Measurements from ENCODE around the gene CC2D2B.
"Not testable (repeated sequence)": the region's sequence is repeated elsewhere in the genome, so short reads cannot be mapped to it uniquely, and the experiment has no call there.

CC2D2B gene

DNA sequence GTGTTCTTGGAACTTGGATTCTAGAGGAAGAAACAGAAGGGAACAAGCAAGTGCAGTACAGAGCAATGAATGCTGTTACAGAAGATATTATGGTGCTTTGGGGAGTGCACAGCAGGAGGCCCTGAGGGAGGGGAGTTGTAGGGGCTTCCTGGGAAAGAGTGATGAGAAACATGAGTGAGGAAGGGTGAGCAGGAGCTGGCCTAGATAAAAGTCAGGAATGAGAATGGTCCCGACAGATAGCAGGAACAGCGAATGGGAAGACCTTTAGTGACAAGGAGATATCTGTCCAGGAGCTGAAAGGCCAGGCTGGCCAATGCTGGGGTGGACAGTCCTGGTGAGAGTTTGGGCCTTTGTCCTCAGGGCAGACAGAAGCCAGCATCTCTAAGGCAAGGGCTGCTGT is 115.0 kb downstream of the CC2D2B start:
- no peak for DNase-seq

DNA sequence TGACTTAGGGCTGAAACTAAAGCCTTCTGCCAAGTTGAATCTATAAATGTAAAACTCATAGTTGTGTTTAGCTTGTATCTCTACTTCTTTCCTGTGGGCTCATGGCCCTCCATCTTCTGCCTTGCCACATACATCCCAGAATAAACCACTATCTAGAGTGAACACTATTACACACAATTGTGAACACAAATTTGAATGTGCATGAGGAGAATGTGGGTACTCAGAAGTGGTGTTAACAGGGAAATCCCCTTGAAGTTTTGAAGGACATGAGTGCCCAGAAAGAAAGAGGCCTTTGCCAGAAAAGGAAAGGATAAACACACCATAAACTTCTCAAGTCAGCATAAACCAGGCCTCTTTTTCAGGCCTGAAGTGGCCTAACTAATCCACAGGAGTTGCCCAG is 115.4 kb downstream of the CC2D2B start:
- DNase-seq = no peak

GRCh38 chr10:96025566-96025965 is 117.8 kb downstream of the CC2D2B start:
- no peak for DNase-seq

- no peak for DNase-seq
These were observed 126.8 kb downstream of the CC2D2B start for GRCh38 chr10:96034625-96035024.

DNA sequence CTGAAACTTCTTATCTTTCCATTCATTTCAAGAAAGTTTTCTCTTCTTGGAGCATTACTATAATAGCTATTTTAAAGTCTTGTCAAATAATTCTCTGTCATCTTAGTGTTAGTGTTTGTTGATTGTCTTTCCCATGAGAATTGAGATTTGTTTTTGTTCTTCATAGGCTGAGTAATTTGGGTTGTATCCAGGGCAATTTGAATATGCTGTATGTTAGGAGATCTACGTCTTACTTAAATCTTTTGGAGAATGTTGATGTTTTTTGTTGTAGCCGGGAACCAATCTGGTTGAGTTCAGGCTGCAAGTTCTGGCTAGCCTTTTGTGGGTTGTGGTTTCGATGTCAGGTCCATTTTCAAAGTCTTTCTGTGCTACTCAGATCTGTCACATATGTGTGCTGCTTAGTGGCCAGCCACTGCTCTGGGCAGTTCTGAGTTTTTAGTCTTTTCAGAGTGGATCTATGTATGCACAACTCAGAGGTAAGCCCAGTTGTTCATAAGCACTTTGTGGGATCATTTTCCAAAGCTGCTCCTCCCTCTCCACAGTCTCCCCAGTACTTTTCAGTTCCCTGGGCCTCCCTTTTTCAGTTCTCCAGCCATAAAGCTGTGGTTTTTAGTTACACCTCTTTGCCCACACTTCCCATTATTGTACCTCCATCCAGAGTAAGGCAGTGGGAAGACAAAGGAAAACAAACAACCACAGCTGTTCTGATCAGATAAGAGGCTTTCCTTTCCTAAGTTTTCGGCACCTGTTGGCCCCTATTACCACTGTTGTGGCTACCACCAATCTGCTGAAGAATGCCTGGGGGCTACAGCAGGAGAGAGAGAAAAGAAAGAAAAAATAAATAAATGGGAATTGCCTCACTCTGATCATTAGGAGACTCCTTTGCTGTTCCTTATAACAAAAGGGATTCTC is 131.0 kb downstream of the CC2D2B start:
- no peak for DNase-seq

DNA sequence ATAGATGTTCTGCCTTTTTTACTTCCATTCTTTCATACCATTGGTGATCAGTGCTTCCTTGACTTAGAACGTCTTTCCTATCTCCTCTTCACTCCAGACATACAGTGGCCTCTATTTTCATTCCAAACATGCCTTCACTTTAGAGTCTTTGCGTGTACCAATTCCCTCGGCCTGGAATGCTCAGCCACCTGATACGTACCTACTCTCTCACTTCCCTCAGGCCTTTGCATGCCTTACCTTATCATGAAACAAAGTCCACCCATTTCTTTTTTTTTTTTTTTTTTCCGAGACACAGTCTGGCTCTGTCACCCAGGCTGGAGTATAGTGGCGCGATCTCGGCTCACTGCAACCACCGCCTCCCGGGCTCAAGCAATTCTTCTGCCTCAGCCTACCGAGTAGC is 133.4 kb downstream of the CC2D2B start:
- no peak for DNase-seq

DNA sequence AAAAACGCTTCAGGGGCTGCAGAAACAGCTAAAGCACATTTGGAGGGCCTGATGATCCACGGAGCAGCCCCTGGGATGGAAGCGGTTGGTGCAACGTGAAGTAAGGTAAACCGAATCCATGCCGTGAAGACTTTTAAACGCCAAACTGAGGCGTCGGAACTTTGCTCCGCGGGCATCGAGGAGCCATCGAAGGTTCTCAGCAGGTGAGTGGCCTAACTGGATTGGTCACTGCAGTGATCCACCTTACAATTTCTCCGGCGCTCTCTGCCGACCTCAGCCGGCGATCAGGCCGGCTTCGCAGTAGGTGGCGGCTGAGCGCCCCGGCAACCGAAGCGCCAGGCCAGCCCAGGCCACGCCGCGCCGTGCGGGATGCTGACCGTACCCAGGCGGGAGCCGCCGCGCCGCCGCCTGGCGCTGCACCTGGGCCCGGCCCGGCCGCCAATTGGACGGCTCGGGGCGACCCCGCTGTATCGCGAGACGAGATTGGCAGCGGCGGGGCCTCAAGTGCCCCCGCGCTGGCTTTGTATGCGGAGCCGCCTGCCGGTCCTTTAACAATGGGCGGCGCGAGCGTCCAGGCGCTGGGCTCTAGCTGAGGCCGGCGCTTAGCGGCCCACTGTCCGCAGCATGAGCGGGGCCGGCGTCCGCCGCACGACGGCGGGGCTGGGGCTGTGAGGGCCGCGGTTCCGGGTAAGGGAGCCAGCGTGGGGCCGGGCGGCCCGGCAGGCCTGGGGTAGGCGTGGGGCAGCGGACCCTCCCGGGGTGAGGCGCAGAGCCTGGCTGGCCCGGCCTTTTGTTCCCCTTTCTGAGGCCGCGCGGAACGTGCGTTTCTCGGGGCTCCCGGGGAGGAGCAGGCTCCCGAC is 135.5 kb downstream of the CC2D2B start, which contains the start of gene CCNJ:
CCNJ (plus strand) TSS at position 551 of the 860 bp plus-strand sequence. CDS start 811 bp downstream, outside the sequence.
- DNase-seq = peak; percentile 62

- no peak for DNase-seq
These were observed 136.3 kb downstream of the CC2D2B start for GRCh38 chr10:96043893-96044715.

DNA sequence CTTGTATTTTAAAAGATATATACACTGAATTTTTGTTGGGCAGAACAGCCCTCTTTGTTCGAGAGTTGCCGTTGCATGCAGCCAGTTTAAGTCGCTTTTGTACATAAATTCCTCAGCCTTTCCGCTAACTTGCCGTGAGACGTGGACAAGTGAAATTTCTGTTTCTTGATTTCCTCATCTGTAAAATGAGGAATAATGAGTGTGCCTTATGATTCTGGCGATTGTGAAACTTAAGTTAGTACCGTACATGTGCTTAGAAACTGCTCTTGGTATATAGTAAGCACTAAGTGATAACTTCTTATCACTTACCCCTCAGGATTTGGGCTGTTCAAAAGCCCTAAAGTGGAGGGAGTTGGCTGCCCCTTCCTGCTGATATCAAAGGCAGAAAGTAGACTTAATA is 137.0 kb downstream of the CC2D2B start:
- DNase-seq = no peak

DNA sequence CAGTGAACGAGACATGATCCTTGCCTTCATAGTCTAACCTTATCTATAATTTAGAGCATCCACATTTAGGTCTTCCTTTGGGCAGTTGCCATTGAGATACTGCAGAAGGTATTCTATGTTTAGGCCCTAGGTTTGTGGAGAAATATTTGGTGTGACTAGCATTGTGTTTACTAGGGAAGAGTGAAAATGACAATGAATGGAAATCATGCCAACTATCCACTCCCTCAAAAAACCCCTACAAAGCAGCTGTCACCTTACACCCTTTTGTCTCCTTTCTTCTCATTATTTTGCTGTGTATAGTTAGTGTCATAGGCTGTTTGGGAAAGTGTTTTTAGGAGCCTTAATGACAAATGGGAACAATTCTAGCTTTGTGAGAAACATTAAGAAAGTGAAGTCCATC is 138.8 kb downstream of the CC2D2B start:
- DNase-seq = no peak

DNA sequence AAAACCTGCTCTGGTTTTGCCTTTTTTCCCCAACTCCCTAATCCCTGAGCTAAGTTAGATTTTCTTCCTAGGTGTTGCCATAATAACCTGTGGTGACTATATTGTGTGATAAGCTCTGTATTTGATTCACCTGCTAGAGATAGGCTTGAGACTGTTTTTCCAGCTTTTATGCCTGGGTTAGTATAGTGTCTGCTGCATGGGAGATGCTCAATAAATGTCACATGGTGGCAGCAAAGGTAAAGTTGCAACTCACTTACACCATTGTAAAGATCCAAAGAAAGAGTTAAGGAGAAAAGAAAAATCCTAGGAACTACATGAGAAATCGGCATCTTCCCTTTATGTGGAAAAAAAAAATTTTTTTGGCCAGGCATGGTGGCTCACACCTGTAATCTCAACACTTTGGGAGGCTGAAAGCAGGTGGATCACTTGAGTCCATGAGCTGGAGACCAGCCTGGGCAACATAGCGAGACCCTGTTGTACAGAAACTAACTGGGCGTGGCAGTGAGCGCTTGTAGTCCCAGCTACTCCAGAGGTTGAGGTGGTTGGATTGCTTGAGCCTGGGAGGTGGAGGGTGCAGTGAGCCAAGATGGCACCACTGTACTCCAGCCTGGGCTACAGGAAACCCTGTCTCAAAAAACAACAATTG is 139.4 kb downstream of the CC2D2B start:
- DNase-seq = no peak

GRCh38 chr10:96047925-96048324 is 140.2 kb downstream of the CC2D2B start:
- not testable (repeated sequence) for DNase-seq

DNA sequence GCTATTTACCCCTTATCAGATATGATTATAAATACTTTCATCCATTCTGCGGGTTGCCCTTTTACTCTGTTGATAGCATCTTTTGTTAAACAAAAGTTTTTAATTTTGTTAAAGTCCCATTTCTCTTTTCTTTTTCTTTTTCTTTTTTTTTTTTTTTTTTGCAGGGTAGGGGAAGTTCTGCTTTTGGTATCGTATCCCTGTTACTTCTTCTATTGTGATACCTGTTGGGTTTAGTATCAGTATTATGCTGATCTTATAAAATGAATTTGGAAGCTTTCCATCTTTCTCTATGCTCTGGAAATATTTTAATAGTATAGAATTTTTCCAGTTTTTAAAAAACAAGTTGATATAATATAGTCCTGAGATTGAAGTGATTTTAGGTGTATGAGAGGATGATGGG is 141.6 kb downstream of the CC2D2B start:
- DNase-seq = no peak

DNA sequence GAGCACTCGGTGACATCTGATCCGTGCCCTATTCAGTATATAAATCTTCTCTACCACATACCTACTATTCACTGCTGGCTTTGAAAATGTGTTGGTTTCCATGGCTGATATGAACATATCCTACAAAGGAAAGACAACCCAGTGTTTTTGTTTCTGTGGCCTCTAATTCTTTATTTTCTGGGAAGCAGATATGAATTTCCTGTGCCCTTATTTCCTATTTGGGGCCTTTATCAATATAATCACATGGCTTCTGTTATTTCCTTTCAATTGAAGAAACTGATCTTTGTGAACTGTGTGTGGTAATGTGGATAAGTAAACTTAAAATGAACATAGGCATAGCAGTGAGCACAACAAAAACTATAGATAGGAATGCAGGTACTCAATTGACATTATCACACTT is 146.2 kb downstream of the CC2D2B start:
- no peak for DNase-seq

GRCh38 chr10:96056787-96057186 is 149.0 kb downstream of the CC2D2B start:
- no peak for DNase-seq

DNA sequence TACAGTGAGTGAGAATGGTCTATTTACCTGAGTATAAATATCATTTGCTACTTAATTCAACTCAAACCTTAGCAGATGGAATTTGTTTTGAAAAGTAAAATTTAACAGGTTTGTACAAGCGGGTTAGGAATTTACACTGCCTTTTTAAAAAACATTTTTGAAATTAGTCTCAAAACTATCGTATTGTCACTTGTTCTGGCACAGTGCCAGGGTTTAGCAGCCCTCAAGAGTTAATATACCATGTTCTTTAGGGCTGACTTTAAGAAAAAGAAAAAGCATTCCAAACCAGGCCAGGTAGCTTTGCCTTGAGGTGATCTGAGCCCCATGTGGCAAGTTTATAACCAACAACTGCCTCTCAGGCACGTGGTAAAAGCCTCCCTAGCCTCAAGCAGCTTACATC is 153.5 kb downstream of the CC2D2B start:
- no peak for DNase-seq

- no peak for DNase-seq
These were observed 164.9 kb downstream of the CC2D2B start for GRCh38 chr10:96072674-96073073.

GRCh38 chr10:96073722-96074121 is 165.9 kb downstream of the CC2D2B start:
- DNase-seq = peak; percentile 3

- DNase-seq = no peak
These were observed 167.0 kb downstream of the CC2D2B start for GRCh38 chr10:96074776-96075175.

GRCh38 chr10:96075977-96076376 is 168.2 kb downstream of the CC2D2B start:
- no peak for DNase-seq

DNA sequence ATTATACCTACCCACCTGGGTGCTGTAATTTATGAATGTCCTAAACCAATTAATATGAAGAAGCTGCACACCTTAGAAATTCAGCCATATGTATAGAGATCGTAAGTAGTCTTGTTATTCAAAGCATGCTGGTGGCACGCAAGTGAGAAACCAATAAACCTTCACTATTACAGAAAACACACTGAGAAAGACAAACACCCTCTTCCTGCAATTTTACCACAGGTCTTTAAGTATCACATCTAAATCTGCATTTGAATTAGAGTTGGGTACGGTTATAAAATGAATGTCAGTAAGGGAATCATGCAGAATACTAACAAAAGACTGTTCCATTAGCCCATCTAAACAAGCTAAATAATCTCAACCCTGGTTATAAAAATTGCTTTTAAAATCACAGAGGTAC is 169.4 kb downstream of the CC2D2B start:
- DNase-seq = no peak

DNA sequence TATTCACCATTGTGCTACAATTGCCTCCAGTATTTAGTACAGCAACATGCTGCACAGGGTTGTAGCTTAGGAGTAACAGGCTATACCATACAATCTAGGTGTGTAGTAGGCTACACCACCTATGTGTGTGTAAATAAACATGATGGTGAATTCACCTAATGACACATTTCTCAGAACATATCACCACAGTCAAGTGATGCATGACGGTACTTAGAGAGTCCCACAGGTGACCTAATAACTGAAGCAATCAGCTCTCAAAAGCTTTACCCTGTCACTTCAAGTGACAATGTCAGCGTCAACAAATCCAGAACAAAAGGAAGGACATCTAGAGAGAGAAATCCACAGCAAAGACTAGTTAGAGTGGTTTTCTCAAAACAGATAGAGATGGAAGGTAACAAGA is 174.4 kb downstream of the CC2D2B start:
- no peak for DNase-seq
